ENCODE measurements around the gene CFAP90.

GRCh38 chr5:7789567-7789966 lies 61.4 kb downstream of the CFAP90 start:
- no peak for TF ChIP-seq POLR2A (IDR thresholded peaks at IDR 0.05; ENCODE audit: low read depth, low read length)
- no peak for TF ChIP-seq POLR2AphosphoS5 (IDR thresholded peaks at IDR 0.05; ENCODE audit: low read depth, low read length)
- no peak for TF ChIP-seq SPI1 (IDR thresholded peaks at IDR 0.05; ENCODE audit: low read depth, low read length)
- TF ChIP-seq TAF1 (IDR thresholded peaks at IDR 0.05; ENCODE audit: low read depth, low read length): no peak
